Measurements from ENCODE around the gene ENTPD8. TPM values are rescaled to one million over a fixed set of nuclear protein-coding genes. Genes with fewer than 3 reads are reported as not detected.
A peak's percentile ranks its signal among the peaks of the same experiment; 100 is the strongest.

Gene ENTPD8
- polyA plus RNA-seq, 3 donors, result not detected

- no peak overlapping the region for H3K4me3 Mint-ChIP-seq
- Histone ChIP-seq H3K4me2 (replicated peaks; ENCODE audit: extremely low read depth, low read length, poor library complexity, severe bottlenecking) (no peak overlapping the region), H3K4me3 (replicated peaks in 1 of 3; ENCODE audit: low read depth in 2 of 3, low read length in 3 of 3) (no peak overlapping the region), H3K27ac (ENCODE audit: low read depth in 1 of 2, low read length in 2 of 2) (no peak overlapping the region), H4K20me1 (ENCODE audit: insufficient read depth, low read length) (no peaks in the 10 kb centered on the region), H2AFZ (ENCODE audit: insufficient read depth, low read depth, low read length, poor library complexity, severe bottlenecking) (no peak overlapping the region), H3K9me3 (replicated peaks in 1 of 2; ENCODE audit: control insufficient read depth in 1 of 2, insufficient read depth in 1 of 2, low read length in 2 of 2) (peaks cover 7 to 28% of the 10 kb centered on the region in 2 donors), H3K4me1 (ENCODE audit: control insufficient read depth in 1 of 2, insufficient read depth in 2 of 2, low read length in 2 of 2) (peaks cover 12 to 15% of the 10 kb centered on the region in 2 donors), H3K36me3 (replicated peaks in 1 of 2; ENCODE audit: control insufficient read depth in 1 of 2, insufficient read depth in 2 of 2, low read length in 2 of 2) (no peaks in the 10 kb centered on the region), H3K79me2 (ENCODE audit: insufficient read depth, low read length) (no peaks in the 10 kb centered on the region), H3K9ac (ENCODE audit: insufficient read depth, low read length, poor library complexity, severe bottlenecking) (no peak overlapping the region), H3K27me3 (ENCODE audit: control insufficient read depth in 2 of 2, insufficient read depth in 2 of 2, low read length in 2 of 2) (no peaks in the 10 kb centered on the region)
- intact Hi-C loops (cut with micrococcal nuclease), result no loop called here
- H3K9me3 Mint-ChIP-seq, result peaks cover 18 to 35% (median 26%) of the 10 kb centered on the region in 7 donors
- H3K4me1 Mint-ChIP-seq, result peaks cover 17% of the 10 kb centered on the region
- no peak for TF ChIP-seq CTCF (IDR thresholded peaks at IDR 0.05)
- 96% methylated on average over 17 of the region's 20 CpGs for WGBS (ENCODE audit: insufficient coverage)
- H3K27me3 Mint-ChIP-seq (ENCODE audit: low read depth in 3 of 3), result peaks cover 0 to 5% (median 3%) of the 10 kb centered on the region in 3 donors
- DNase-seq, result no peak
- H3K27ac Mint-ChIP-seq, result peak overlapping the region in 5 of 7 donors; percentile 1 to 80 (median 45)
- peaks cover 15 to 20% of the 10 kb centered on the region in 2 donors for H3K36me3 Mint-ChIP-seq
Observed at GRCh38 chr9:137397675-137398423, 43.3 kb downstream of the ENTPD8 start.

- Mint-ChIP-seq H3K27ac (peak overlapping the region in 3 of 7 donors; percentile 45 to 78 (median 56)), H3K4me1 (peaks cover 13% of the 10 kb centered on the region)
- H3K9ac ChIP-seq (ENCODE audit: insufficient read depth, low read length, poor library complexity, severe bottlenecking), result no peak overlapping the region
Observed at GRCh38 chr9:137396634-137397367, 44.4 kb downstream of the ENTPD8 start.

More at GRCh38 chr9:137396634-137397367, 44.4 kb downstream of the ENTPD8 start:
- H3K27ac ChIP-seq (ENCODE audit: low read depth in 1 of 2, low read length in 2 of 2), result no peak overlapping the region
- no peak overlapping the region for H3K4me2 ChIP-seq (replicated peaks; ENCODE audit: extremely low read depth, low read length, poor library complexity, severe bottlenecking)
- Mint-ChIP-seq H3K4me3 (no peak overlapping the region), H3K27me3 (ENCODE audit: low read depth in 3 of 3) (peaks cover 0 to 3% (median 2%) of the 10 kb centered on the region in 3 donors), H3K36me3 (peaks cover 8 to 19% of the 10 kb centered on the region in 2 donors), H3K9me3 (peaks cover 10 to 24% (median 17%) of the 10 kb centered on the region in 7 donors)
- intact Hi-C loops (cut with micrococcal nuclease), result no loop called here
- TF ChIP-seq CTCF (IDR thresholded peaks at IDR 0.05), result no peak
- no peak for DNase-seq
- H4K20me1 ChIP-seq (ENCODE audit: insufficient read depth, low read length), result no peaks in the 10 kb centered on the region
- H3K27me3 ChIP-seq (ENCODE audit: control insufficient read depth in 2 of 2, insufficient read depth in 2 of 2, low read length in 2 of 2), result no peaks in the 10 kb centered on the region
- no peak overlapping the region for H3K4me3 ChIP-seq (replicated peaks in 1 of 3; ENCODE audit: low read depth in 2 of 3, low read length in 3 of 3)
- peaks cover 12 to 15% of the 10 kb centered on the region in 2 donors for H3K4me1 ChIP-seq (ENCODE audit: control insufficient read depth in 1 of 2, insufficient read depth in 2 of 2, low read length in 2 of 2)
- H3K36me3 ChIP-seq (replicated peaks in 1 of 2; ENCODE audit: control insufficient read depth in 1 of 2, insufficient read depth in 2 of 2, low read length in 2 of 2), result peaks cover 5 to 10% of the 10 kb centered on the region in 2 donors
- H3K9me3 ChIP-seq (replicated peaks in 1 of 2; ENCODE audit: control insufficient read depth in 1 of 2, insufficient read depth in 1 of 2, low read length in 2 of 2), result peaks cover 0 to 20% of the 10 kb centered on the region in 2 donors
- no peaks in the 10 kb centered on the region for H3K79me2 ChIP-seq (ENCODE audit: insufficient read depth, low read length)
- whole genome bisulfite sequencing (ENCODE audit: insufficient coverage), result 91% methylated on average over 21 of the region's 26 CpGs
- H2AFZ ChIP-seq (ENCODE audit: insufficient read depth, low read depth, low read length, poor library complexity, severe bottlenecking), result no peak overlapping the region

All from CD14-positive monocyte (primary cell).